Left ventricle myocardium inferior (tissue), 1 donor: ENCODE data around the gene PHACTR3. TPM values are rescaled to one million over a fixed set of nuclear protein-coding genes. Genes with fewer than 3 reads are reported as not detected.

Experiments
- DNase-seq: peaks from one replicate; pipeline ENCODE4 v3.0.0-alpha.2; 2020
- H3K27ac ChIP-seq: fragments of 200-600 bp; replicated peaks from 2 replicates; pipeline ENCODE4 v1.8.0; 2021
- H3K27me3 ChIP-seq: fragments of 200-600 bp; 2 replicates; pipeline ENCODE4 v1.8.0; 2021; ENCODE audit warnings: low read depth
- H3K36me3 ChIP-seq: fragments of 200-600 bp; 2 replicates; pipeline ENCODE4 v1.8.0; 2021
- H3K4me1 ChIP-seq: fragments of 200-600 bp; 2 replicates; pipeline ENCODE4 v1.8.0; 2021
- H3K4me3 ChIP-seq: fragments of 200-600 bp; 2 replicates; pipeline ENCODE4 v1.8.0; 2021; ENCODE audit warnings: mild to moderate bottlenecking, moderate library complexity
- H3K9me3 ChIP-seq: fragments of 200-600 bp; replicated peaks from 2 replicates; pipeline ENCODE4 v1.8.0; 2021
- CTCF ChIP-seq: fragments of 200-600 bp; IDR thresholded peaks from 2 replicates; pipeline ENCODE4 v1.8.0; 2021; ENCODE audit warnings: antibody characterized with exemption, mild to moderate bottlenecking, borderline replicate concordance
- intact Hi-C: fragments of 100-400 bp; cut with micrococcal nuclease; formaldehyde crosslinking; loops from one replicate; pipeline ENCODE4 v1.11.0; 2022
- total RNA-seq: library from RNA; stranded (reverse); fragmentation: NEBNext Ultra II Directional; extraction: Animal tissue kit (Norgen Biotek cat#: 25700); gene quantifications from one replicate; pipeline ENCODE4 v1.2.1, GENCODE V29; 2021
- donor health status: DM: no; HTN: yes; CAD: no; lungs with severe emphysema.

PHACTR3 gene
- total RNA-seq, 1 donor from 2014 or later: 4.3 TPM

- H3K9me3 ChIP-seq: no peaks in the 10 kb centered on the region
- no peak overlapping the region for H3K4me3 ChIP-seq
- intact Hi-C loops: no loop called here
- no peak for DNase-seq
- TF ChIP-seq CTCF: no peak
- H3K27ac ChIP-seq: no peak overlapping the region
- H3K36me3 ChIP-seq: no peaks in the 10 kb centered on the region
- H3K4me1 ChIP-seq: peaks cover 19% of the 10 kb centered on the region
- H3K27me3 ChIP-seq: peaks cover 34% of the 10 kb centered on the region
Observed at GRCh38 chr20:59676126-59676850, 71.9 kb downstream of the PHACTR3 start.

GRCh38 chr20:59676851-59677182 is 72.5 kb downstream of the PHACTR3 start:
- DNase-seq: no peak
- peaks cover 19% of the 10 kb centered on the region for H3K4me1 ChIP-seq
- TF ChIP-seq CTCF: no peak
- peaks cover 34% of the 10 kb centered on the region for H3K27me3 ChIP-seq
- H3K9me3 ChIP-seq: no peaks in the 10 kb centered on the region
- intact Hi-C loops: no loop called here
- H3K4me3 ChIP-seq: no peak overlapping the region
- H3K27ac ChIP-seq: no peak overlapping the region
- no peaks in the 10 kb centered on the region for H3K36me3 ChIP-seq

GRCh38 chr20:59677586-59677985 is 73.2 kb downstream of the PHACTR3 start:
- no peaks in the 10 kb centered on the region for H3K9me3 ChIP-seq
- peaks cover 31% of the 10 kb centered on the region for H3K27me3 ChIP-seq
- no peak overlapping the region for H3K27ac ChIP-seq
- no peak overlapping the region for H3K4me3 ChIP-seq
- H3K4me1 ChIP-seq: peaks cover 19% of the 10 kb centered on the region
- no peak for DNase-seq
- no peaks in the 10 kb centered on the region for H3K36me3 ChIP-seq
- intact Hi-C loops: no loop called here
- TF ChIP-seq CTCF: no peak

- DNase-seq: no peak
- no peaks in the 10 kb centered on the region for H3K9me3 ChIP-seq
- H3K27ac ChIP-seq: no peak overlapping the region
- H3K4me3 ChIP-seq: no peak overlapping the region
- intact Hi-C loops: no loop called here
- peaks cover 25% of the 10 kb centered on the region for H3K27me3 ChIP-seq
- no peaks in the 10 kb centered on the region for H3K36me3 ChIP-seq
- TF ChIP-seq CTCF: no peak
- peaks cover 19% of the 10 kb centered on the region for H3K4me1 ChIP-seq
Observed at GRCh38 chr20:59678288-59678687, 73.9 kb downstream of the PHACTR3 start.

GRCh38 chr20:59678951-59679350 is 74.6 kb downstream of the PHACTR3 start:
- no peak overlapping the region for H3K4me3 ChIP-seq
- H3K36me3 ChIP-seq: no peaks in the 10 kb centered on the region
- intact Hi-C loops: no loop called here
- peaks cover 19% of the 10 kb centered on the region for H3K4me1 ChIP-seq
- H3K27ac ChIP-seq: no peak overlapping the region
- no peak for TF ChIP-seq CTCF
- no peaks in the 10 kb centered on the region for H3K9me3 ChIP-seq
- DNase-seq: no peak
- peaks cover 18% of the 10 kb centered on the region for H3K27me3 ChIP-seq
